GM23248 (cell line): ENCODE results near the gene TDRD3. TPM values are rescaled to one million over a fixed set of nuclear protein-coding genes. Genes with fewer than 3 reads are reported as not detected.
"Not testable (repeated sequence)": the region's sequence is repeated elsewhere in the genome, so short reads cannot be mapped to it uniquely, and the experiment has no call there.

Experiments used
- DNase-seq: peaks from one replicate; pipeline ENCODE4 v3.0.0-alpha.2; 2015
- H2AFZ ChIP-seq: fragments of 200-600 bp; sonication (generic); 2 replicates; pipeline ENCODE4 v1.6.1; 2016; ENCODE audit warnings: antibody characterized with exemption
- H3F3A ChIP-seq: fragments of 200-600 bp; sonication (generic); 2 replicates; pipeline ENCODE4 v1.6.1; 2016; ENCODE audit warnings: mild to moderate bottlenecking, antibody characterized with exemption, mixed run types; ENCODE audit not compliant: insufficient read depth
- H3K27ac ChIP-seq: fragments of 200-600 bp; sonication (generic); 2 replicates; pipeline ENCODE4 v1.5.1; 2016; ENCODE audit warnings: mild to moderate bottlenecking
- H3K27me3 ChIP-seq: fragments of 200-600 bp; sonication (generic); replicated peaks from 2 replicates; pipeline ENCODE4 v1.6.1; 2016; ENCODE audit warnings: mild to moderate bottlenecking; ENCODE audit not compliant: insufficient read depth
- H3K36me3 ChIP-seq: fragments of 200-600 bp; sonication (generic); 2 replicates; pipeline ENCODE4 v1.6.1; 2016; ENCODE audit warnings: low read depth, mild to moderate bottlenecking
- H3K4me1 ChIP-seq: fragments of 200-600 bp; sonication (generic); 2 replicates; pipeline ENCODE4 v1.6.1; 2016; ENCODE audit warnings: mild to moderate bottlenecking; ENCODE audit not compliant: insufficient read depth
- H3K4me2 ChIP-seq: fragments of 200-600 bp; sonication (generic); one replicate; pipeline ENCODE4 v1.6.1; 2016; ENCODE audit warnings: mild to moderate bottlenecking; ENCODE audit not compliant: unreplicated experiment
- H3K4me3 ChIP-seq: fragments of 200-600 bp; sonication (generic); 2 replicates; pipeline ENCODE4 v1.5.1; 2016; ENCODE audit warnings: mild to moderate bottlenecking
- H3K79me2 ChIP-seq: fragments of 200-600 bp; sonication (generic); 2 replicates; pipeline ENCODE4 v1.6.1; 2016; ENCODE audit warnings: mild to moderate bottlenecking; ENCODE audit not compliant: insufficient read depth
- H3K9ac ChIP-seq: fragments of 200-600 bp; sonication (generic); 2 replicates; pipeline ENCODE4 v1.6.1; 2016; ENCODE audit warnings: mild to moderate bottlenecking
- H3K9me2 ChIP-seq: fragments of 200-600 bp; sonication (generic); 2 replicates; pipeline ENCODE4 v1.6.1; 2016; ENCODE audit warnings: mixed run types, mild to moderate bottlenecking, moderate library complexity; ENCODE audit not compliant: insufficient read depth
- H3K9me3 ChIP-seq: fragments of 200-600 bp; sonication (generic); one replicate; pipeline ENCODE4 v1.6.1; 2017; ENCODE audit warnings: low read depth
- H4K20me1 ChIP-seq: fragments of 200-600 bp; sonication (generic); 2 replicates; pipeline ENCODE4 v1.6.0; 2016; ENCODE audit not compliant: insufficient read depth
- EZH2 ChIP-seq: fragments of 200-600 bp; sonication (generic); IDR thresholded peaks from 2 replicates; pipeline ENCODE4 v1.6.1; 2018; ENCODE audit warnings: antibody characterized with exemption, mild to moderate bottlenecking; ENCODE audit not compliant: insufficient read depth, poor library complexity, severe bottlenecking
- EZH2phosphoT487 ChIP-seq: fragments of 200-600 bp; sonication (generic); IDR thresholded peaks from 2 replicates; pipeline ENCODE4 v1.6.1; 2018; ENCODE audit warnings: antibody characterized with exemption, moderate library complexity, mild to moderate bottlenecking, low read depth; ENCODE audit not compliant: insufficient read depth
- WGBS, 2 experiments: methylation state at CpG; one replicate each; pipeline ENCODE4 v1.1.6; 2015 to 2017; ENCODE audit warnings: low lambda C conversion rate in 2 of 2, low coverage in 1 of 2; ENCODE audit errors: missing lambda C conversion rate in 2 of 2; 5-methylcytosine and 5-hydroxymethylcytosine counted together
- in situ Hi-C: fragments of 300-500 bp; cut with MboI; formaldehyde crosslinking; loops from 2 replicates; pipeline ENCODE4 v1.15.0; 2020
- polyA plus RNA-seq: library from polyadenylated mRNA; unstranded; fragments of >200 nt; fragmentation: Nextera tagmentation; extraction: Ambion mirVana; gene quantifications from 2 replicates; pipeline ENCODE4 v1.2.1, GENCODE V29; 2016
- total RNA-seq: library from RNA; depleted of rRNA; stranded (reverse); fragments of >200 nt; shearing (Covaris generic); gene quantifications from 2 replicates; pipeline ENCODE4 v1.2.3, GENCODE V29; 2014

TDRD3 gene
- total and polyA plus RNA-seq, 2 experiments from 2014 or later, result 7.9 to 9.1 TPM

DNA sequence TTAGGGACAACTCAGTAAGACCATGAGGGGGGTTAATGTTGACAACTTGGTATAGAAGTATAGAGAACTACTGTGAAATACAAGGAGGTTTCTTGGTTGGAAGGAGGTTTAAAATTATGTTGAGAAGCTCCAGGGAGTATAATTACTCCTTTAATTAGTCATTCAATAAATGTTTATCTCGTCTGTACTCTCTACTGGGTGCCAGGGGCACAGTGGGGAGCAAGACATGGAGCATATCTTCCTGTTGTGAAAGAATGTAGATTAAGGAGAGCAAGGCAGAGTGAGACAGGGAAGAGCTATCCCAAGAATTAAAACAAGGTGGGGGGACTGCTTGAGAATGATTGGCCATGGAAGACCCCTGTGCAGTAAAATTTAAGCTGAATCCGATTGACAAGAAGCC lies 33.7 kb upstream of the TDRD3 start:
- DNase-seq, result no peak
- H3K9me2 ChIP-seq, result no peaks in the 10 kb centered on the region
- no peaks in the 10 kb centered on the region for H3K9me3 ChIP-seq
- in situ Hi-C loops, result no loop called here
- H3K9ac ChIP-seq, result no peak overlapping the region
- no peaks in the 10 kb centered on the region for H3K4me1 ChIP-seq
- no peak overlapping the region for H2AFZ ChIP-seq
- no peaks in the 10 kb centered on the region for H3F3A ChIP-seq
- TF ChIP-seq EZH2, result no peak
- no peak overlapping the region for H3K27ac ChIP-seq
- WGBS, 2 experiments, result 14 to 16% methylated on average over 2 of the region's 2 CpGs
- H3K36me3 ChIP-seq, result no peaks in the 10 kb centered on the region
- no peak overlapping the region for H3K4me2 ChIP-seq
- H4K20me1 ChIP-seq, result no peaks in the 10 kb centered on the region
- H3K4me3 ChIP-seq, result no peak overlapping the region
- no peaks in the 10 kb centered on the region for H3K79me2 ChIP-seq
- H3K27me3 ChIP-seq, result no peaks in the 10 kb centered on the region; the same call in 1 of the 2 replicates

DNA sequence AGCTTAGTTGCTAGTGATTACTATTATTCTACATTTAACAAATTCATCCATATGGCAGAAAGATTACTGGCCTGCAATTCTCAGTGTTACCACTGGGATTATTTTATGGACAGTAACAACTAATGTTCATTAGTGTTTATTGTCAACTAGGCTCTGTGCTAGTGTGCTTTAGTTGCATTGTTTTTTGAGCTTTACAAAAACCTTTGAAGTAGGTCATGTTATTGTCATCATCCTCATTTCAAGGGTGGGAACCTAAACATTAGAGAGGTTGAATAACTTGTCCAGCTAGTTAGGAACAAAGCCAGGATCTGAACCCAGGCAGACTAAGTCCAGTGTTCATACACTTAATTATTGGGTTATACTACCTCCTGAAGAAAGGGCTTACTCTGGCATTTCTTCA lies 27.8 kb upstream of the TDRD3 start:
- Histone ChIP-seq H3K4me1 (no peaks in the 10 kb centered on the region), H3K79me2 (no peaks in the 10 kb centered on the region), H2AFZ (no peak overlapping the region), H3K9ac (no peak overlapping the region), H3K9me3 (no peaks in the 10 kb centered on the region), H3K27me3 (no peaks in the 10 kb centered on the region; the same call in none of the 2 replicates), H3F3A (no peaks in the 10 kb centered on the region), H3K4me3 (no peak overlapping the region), H3K27ac (no peak overlapping the region), H3K4me2 (no peak overlapping the region), H3K9me2 (no peaks in the 10 kb centered on the region), H3K36me3 (no peaks in the 10 kb centered on the region), H4K20me1 (no peaks in the 10 kb centered on the region)
- in situ Hi-C loops, result no loop called here
- peak; percentile 7 for DNase-seq
- TF ChIP-seq EZH2phosphoT487 (no peak), EZH2 (no peak)

DNA sequence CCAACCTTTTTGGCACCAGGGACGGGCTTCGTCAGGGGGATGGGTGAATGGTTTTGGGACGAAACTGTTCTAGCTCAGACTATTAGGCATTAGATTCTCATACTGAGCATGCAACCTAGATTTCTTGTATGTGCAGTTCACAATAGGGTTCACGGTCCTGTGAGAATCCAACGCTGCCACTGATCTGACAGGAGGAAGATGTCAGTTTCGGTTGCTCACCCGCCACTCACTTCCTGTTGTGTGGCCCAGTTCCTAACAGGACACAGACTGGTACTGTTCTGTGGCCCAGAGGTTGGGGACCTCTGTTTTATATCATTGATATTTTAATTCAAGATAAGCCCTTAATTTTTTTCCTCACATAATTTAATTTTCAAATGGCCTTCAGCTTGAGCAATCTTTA lies 26.7 kb upstream of the TDRD3 start:
- no peaks in the 10 kb centered on the region for H3K36me3 ChIP-seq
- no peak overlapping the region for H3K9ac ChIP-seq
- H3K4me3 ChIP-seq, result no peak overlapping the region
- no peak overlapping the region for H3K4me2 ChIP-seq
- 62 to 69% methylated on average over 7 of the region's 7 CpGs for WGBS, 2 experiments
- in situ Hi-C loops, result no loop called here
- no peaks in the 10 kb centered on the region; the same call in none of the 2 replicates for H3K27me3 ChIP-seq
- H3K9me2 ChIP-seq, result no peaks in the 10 kb centered on the region
- no peak for DNase-seq
- no peaks in the 10 kb centered on the region for H3F3A ChIP-seq
- H3K4me1 ChIP-seq, result no peaks in the 10 kb centered on the region
- no peak overlapping the region for H2AFZ ChIP-seq
- no peak for TF ChIP-seq EZH2phosphoT487
- TF ChIP-seq EZH2, result no peak
- H3K27ac ChIP-seq, result no peak overlapping the region
- no peaks in the 10 kb centered on the region for H4K20me1 ChIP-seq
- no peaks in the 10 kb centered on the region for H3K9me3 ChIP-seq
- H3K79me2 ChIP-seq, result no peaks in the 10 kb centered on the region

DNA sequence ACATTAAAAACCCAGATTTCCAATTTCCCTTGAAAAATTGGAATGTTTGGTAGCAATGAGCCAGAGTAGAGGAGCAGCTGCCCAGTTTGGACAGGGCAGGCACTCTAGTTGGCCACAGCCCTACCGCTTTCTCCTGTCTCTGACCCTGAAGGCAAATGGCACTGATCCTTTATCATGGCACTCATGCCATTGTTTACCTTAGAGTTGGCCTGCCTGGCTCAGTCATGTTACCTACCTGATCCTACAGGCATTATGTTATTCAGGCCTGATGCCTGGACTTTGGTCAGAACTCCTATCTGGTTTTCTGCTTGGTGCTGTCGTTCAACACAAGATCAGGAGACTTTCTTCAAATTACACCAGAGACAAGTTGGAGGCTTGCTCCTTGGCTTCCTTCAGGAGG lies 24.9 kb upstream of the TDRD3 start:
- in situ Hi-C loops, result no loop called here
- no peak for DNase-seq
- Histone ChIP-seq H3K27me3 (no peaks in the 10 kb centered on the region; the same call in 1 of the 2 replicates), H3F3A (no peaks in the 10 kb centered on the region), H3K9me2 (no peaks in the 10 kb centered on the region), H3K9ac (no peak overlapping the region), H4K20me1 (no peaks in the 10 kb centered on the region), H3K27ac (no peak overlapping the region), H3K36me3 (no peaks in the 10 kb centered on the region), H3K79me2 (no peaks in the 10 kb centered on the region), H3K4me1 (no peaks in the 10 kb centered on the region), H2AFZ (no peak overlapping the region), H3K4me3 (no peak overlapping the region), H3K4me2 (no peak overlapping the region), H3K9me3 (no peaks in the 10 kb centered on the region)
- WGBS, 2 experiments, result 75 to 80% methylated on average over 2 of the region's 2 CpGs
- no peak for TF ChIP-seq EZH2phosphoT487
- no peak for TF ChIP-seq EZH2

DNA sequence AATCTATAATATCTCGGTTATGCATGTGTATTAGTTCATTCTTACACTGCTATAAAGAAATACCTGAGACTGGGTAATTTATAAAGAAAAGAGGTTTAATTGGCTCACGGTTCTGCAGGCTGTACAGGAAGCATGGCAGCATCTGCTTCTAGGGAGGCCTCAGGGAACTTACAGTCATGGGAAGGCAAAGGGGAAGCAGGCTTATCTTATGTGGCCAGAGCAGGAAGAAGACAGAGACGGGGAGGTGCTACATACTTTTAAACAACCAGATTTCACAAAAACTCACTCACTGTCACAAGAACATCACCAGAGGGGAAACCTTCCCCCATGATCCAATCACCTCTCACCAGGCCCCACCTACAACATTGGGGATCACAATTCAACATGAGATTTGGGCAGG lies 17.7 kb upstream of the TDRD3 start:
- 38 to 43% methylated on average over 3 of the region's 3 CpGs for WGBS, 2 experiments

More for the DNA sequence above, 17.7 kb upstream of the TDRD3 start:
- H3K9ac ChIP-seq, H2AFZ ChIP-seq, H4K20me1 ChIP-seq, DNase-seq, H3K9me3 ChIP-seq, H3K4me3 ChIP-seq, H3K27ac ChIP-seq, H3K27me3 ChIP-seq, H3K9me2 ChIP-seq, in situ Hi-C loops, H3K4me2 ChIP-seq, H3K4me1 ChIP-seq, H3K36me3 ChIP-seq, H3F3A ChIP-seq, H3K79me2 ChIP-seq: not testable (repeated sequence)
